SK-N-SH (cell line): ENCODE results near the gene CD248. TPM values are rescaled to one million over a fixed set of nuclear protein-coding genes. Genes with fewer than 3 reads are reported as not detected.

Experiments
- CTCF ChIA-PET: fragments of 300-600, 350-600 bp; formaldehyde crosslinking; extraction: SDS; loops from one replicate; lab custom pipeline; 2021; lab: Yijun Ruan, JAX
- POLR2A ChIA-PET: fragments of 350-600 bp; sonication (Branson Sonifier 250); formaldehyde crosslinking; extraction: SDS; loops from one replicate; lab custom pipeline; 2020; ENCODE audit warnings: antibody characterized with exemption, inconsistent platforms; lab: Yijun Ruan, JAX
- DNase-seq: peaks from one replicate; pipeline ENCODE4 v3.0.0; 2012
- H2AFZ ChIP-seq: fragments of 200-600 bp; sonication (generic); 2 replicates; pipeline ENCODE4 v1.8.1; 2016; ENCODE audit warnings: antibody characterized with exemption, mild to moderate bottlenecking, low read depth
- H3F3A ChIP-seq: fragments of 200-600 bp; sonication (generic); replicated peaks from 2 replicates; pipeline ENCODE3; 2016; ENCODE audit warnings: antibody characterized with exemption, mild to moderate bottlenecking; ENCODE audit not compliant: insufficient read depth
- H3K27ac ChIP-seq, 2 experiments: fragments of 200-500 bp in 1 of 2; fragments of 200-600 bp in 1 of 2; sonication (Bioruptor generic) in 1 of 2; sonication (generic), shearing (Covaris generic) in 1 of 2; 2 replicates each; pipeline versions ENCODE4 v1.5.1 to v1.6.1; 2014 to 2016; ENCODE audit warnings: low read depth in 2 of 2, inconsistent platforms in 1 of 2, low read length in 1 of 2, mild to moderate bottlenecking in 1 of 2, mixed read lengths in 1 of 2
- H3K27me3 ChIP-seq: fragments of 200-600 bp; sonication (generic), shearing (Covaris generic); 2 replicates; pipeline ENCODE4 v1.6.1; 2016; ENCODE audit warnings: mixed run types; ENCODE audit not compliant: insufficient read depth
- H3K36me3 ChIP-seq, 2 experiments: fragments of 200-500 bp in 1 of 2; fragments of 200-600 bp in 1 of 2; sonication (Bioruptor generic) in 1 of 2; sonication (generic) in 1 of 2; replicated peaks in 1 of 2; 2 replicates each; pipeline versions ENCODE3 to v1.5.1; 2014 to 2016; ENCODE audit warnings: low read length in 1 of 2, mild to moderate bottlenecking in 1 of 2; ENCODE audit not compliant: insufficient read depth in 2 of 2, control insufficient read depth in 1 of 2
- H3K4me1 ChIP-seq, 2 experiments: fragments of 200-500 bp in 1 of 2; fragments of 200-600 bp in 1 of 2; sonication (Bioruptor generic) in 1 of 2; sonication (generic), shearing (Covaris generic) in 1 of 2; 2 replicates each; pipeline versions ENCODE4 v1.5.1 to v1.6.1; 2014 to 2016; ENCODE audit warnings: low read depth in 1 of 2, low read length in 1 of 2, mixed run types in 1 of 2; ENCODE audit not compliant: insufficient read depth in 2 of 2, control insufficient read depth in 1 of 2
- H3K4me2 ChIP-seq: fragments of 200-600 bp; sonication (generic), shearing (Covaris generic); 2 replicates; pipeline ENCODE4 v1.6.1; 2017; ENCODE audit warnings: mixed run types
- H3K4me3 ChIP-seq, 2 experiments: fragments of 200-500 bp in 1 of 2; fragments of 200-600 bp in 1 of 2; sonication (Bioruptor generic) in 1 of 2; sonication (generic), shearing (Covaris generic) in 1 of 2; 2 replicates each; pipeline versions ENCODE4 v1.5.1 to v1.8.1; 2014 to 2016; ENCODE audit warnings: low read depth in 2 of 2, inconsistent platforms in 1 of 2, low read length in 1 of 2, mild to moderate bottlenecking in 1 of 2, mixed read lengths in 1 of 2, moderate library complexity in 1 of 2
- H3K79me2 ChIP-seq: fragments of 200-600 bp; sonication (generic); 2 replicates; pipeline ENCODE4 v1.8.1; 2017; ENCODE audit warnings: mild to moderate bottlenecking; ENCODE audit not compliant: insufficient read depth
- H3K9ac ChIP-seq: fragments of 200-600 bp; sonication (generic); 2 replicates; pipeline ENCODE4 v1.6.1; 2017; ENCODE audit warnings: mixed run types
- H3K9me2 ChIP-seq: fragments of 200-600 bp; sonication (generic); 2 replicates; pipeline ENCODE4 v1.6.1; 2017; ENCODE audit warnings: mixed run types
- H3K9me3 ChIP-seq: fragments of 200-600 bp; sonication (generic); 2 replicates; pipeline ENCODE4 v1.6.1; 2017; ENCODE audit warnings: mixed run types, mild to moderate bottlenecking, moderate library complexity
- H4K20me1 ChIP-seq: fragments of 200-600 bp; sonication (generic); 2 replicates; pipeline ENCODE4 v1.6.1; 2017; ENCODE audit warnings: mild to moderate bottlenecking, mixed run types; ENCODE audit not compliant: insufficient read depth
- CTCF ChIP-seq: fragments of 200-600 bp; sonication (generic); IDR thresholded peaks from 2 replicates; pipeline ENCODE4 v1.6.1; 2017; ENCODE audit warnings: antibody characterized with exemption, mild to moderate bottlenecking, moderate library complexity
- ELF1 ChIP-seq: IDR thresholded peaks from 2 replicates; pipeline ENCODE4 v1.4.0; 2012
- FOXM1 ChIP-seq: IDR thresholded peaks from 2 replicates; pipeline ENCODE4 v1.4.0; 2012; ENCODE audit warnings: low read depth, mild to moderate bottlenecking
- GABPA ChIP-seq: IDR thresholded peaks from 2 replicates; pipeline ENCODE4 v1.4.0; 2012; ENCODE audit warnings: low read depth, mild to moderate bottlenecking
- GATA2 ChIP-seq: sonication (generic); formaldehyde crosslinking; IDR thresholded peaks from 2 replicates; pipeline ENCODE4 v1.5.0; 2020; ENCODE audit warnings: mild to moderate bottlenecking, missing genetic modification reagents
- IRF3 ChIP-seq: fragments of 150-350 bp; IDR thresholded peaks from 2 replicates; pipeline ENCODE4 v1.6.1; 2016; ENCODE audit warnings: mild to moderate bottlenecking, low read depth, low read length
- MAX ChIP-seq: IDR thresholded peaks from 2 replicates; pipeline ENCODE4 v1.4.0; 2012; ENCODE audit warnings: low read depth
- MXI1 ChIP-seq: IDR thresholded peaks from 2 replicates; pipeline ENCODE4 v1.6.1; 2012; ENCODE audit warnings: mild to moderate bottlenecking, low read depth, low read length, improper control_type of control experiment
- NFIC ChIP-seq: IDR thresholded peaks from 2 replicates; pipeline ENCODE4 v1.4.0; 2012; ENCODE audit warnings: borderline replicate concordance
- PBX3 ChIP-seq: IDR thresholded peaks from 2 replicates; pipeline ENCODE4; 2012
- POLR2AphosphoS5 ChIP-seq: IDR thresholded peaks from 2 replicates; pipeline ENCODE4 v1.6.1; 2012; ENCODE audit warnings: low read depth, low read length
- RAD21 ChIP-seq: IDR thresholded peaks from 2 replicates; pipeline ENCODE4 v1.6.1; 2012; ENCODE audit warnings: mild to moderate bottlenecking, low read length
- RCOR1 ChIP-seq: fragments of 150-350 bp; IDR thresholded peaks from 2 replicates; pipeline ENCODE4 v1.6.1; 2017; ENCODE audit warnings: antibody characterized with exemption, low read length
- REST ChIP-seq: IDR thresholded peaks from 2 replicates; pipeline ENCODE4 v1.6.1; 2012; ENCODE audit warnings: mild to moderate bottlenecking, low read depth, low read length, moderate library complexity
- RFX5 ChIP-seq: IDR thresholded peaks from 2 replicates; pipeline ENCODE4 v1.6.1; 2012; ENCODE audit warnings: mild to moderate bottlenecking, improper control_type of control experiment, low read length
- SIN3A ChIP-seq: IDR thresholded peaks from 2 replicates; pipeline ENCODE4 v1.6.1; 2012; ENCODE audit warnings: low read depth, mild to moderate bottlenecking, low read length, moderate library complexity, borderline replicate concordance
- SMC3 ChIP-seq: IDR thresholded peaks from 2 replicates; pipeline ENCODE4 v1.6.1; 2012; ENCODE audit warnings: low read depth, low read length, improper control_type of control experiment
- TAF1 ChIP-seq: IDR thresholded peaks from 2 replicates; pipeline ENCODE4 v1.6.1; 2012; ENCODE audit warnings: low read depth, mild to moderate bottlenecking, low read length, moderate library complexity, borderline replicate concordance
- USF1 ChIP-seq: IDR thresholded peaks from 2 replicates; pipeline ENCODE4 v1.4.0; 2012; ENCODE audit warnings: low read depth, borderline replicate concordance
- YY1 ChIP-seq: IDR thresholded peaks from 2 replicates; pipeline ENCODE4 v1.4.0; 2012; ENCODE audit warnings: low read depth, mild to moderate bottlenecking
- ZBTB33 ChIP-seq: IDR thresholded peaks from 2 replicates; pipeline ENCODE4 v1.4.0; 2012; ENCODE audit warnings: low read depth, borderline replicate concordance
- WGBS: methylation state at CpG from one replicate; pipeline ENCODE4 v1.1.6; 2017; ENCODE audit warnings: low lambda C conversion rate; 5-methylcytosine and 5-hydroxymethylcytosine counted together
- polyA plus RNA-seq, 3 experiments: library from polyadenylated mRNA; depleted of rRNA; stranded (reverse); fragments of >200 nt; gene quantifications; 2 replicates each; pipeline ENCODE4 v1.2.3, GENCODE V29; 2012

Gene CD248
- polyA plus RNA-seq, 1 of the 3 experiments (the other 2 are of a cell fraction), result 7.7 TPM

- peak within 1 kb of the TSS; percentile 72 to 85 for H3K27ac ChIP-seq
- DNase-seq, result peak; percentile 93
- H3K4me2 ChIP-seq, result peak within 1 kb of the TSS; percentile 96
- ChIA-PET CTCF (interaction anchor here (0.9 to 6.6 kb wide), 7 partner anchors 10 to 121 kb away, joined by 3 to 62 read pairs (median 16); partner anchors contain the start of gene RIN1), POLR2A (interaction anchor here (0.6 to 3.8 kb wide), 4 partner anchors 9 to 333 kb away, joined by 3 to 19 read pairs (median 3); partner anchors contain the start of gene RBM4B)
- H4K20me1 ChIP-seq, result no peaks in the 10 kb centered on the region
- no peaks in the 10 kb centered on the region for H3K9me2 ChIP-seq
- 5% methylated on average over 8 of the region's 59 CpGs for WGBS
- H3K27me3 ChIP-seq, result no peaks in the 10 kb centered on the region
- H2AFZ ChIP-seq, result peak within 1 kb of the TSS; percentile 94
- H3K9ac ChIP-seq, result peak within 1 kb of the TSS; percentile 91
- peak within 1 kb of the TSS; percentile 95 to 96 for H3K4me3 ChIP-seq
- H3K79me2 ChIP-seq, result peaks cover 27% of the 10 kb centered on the region
- peaks cover 14% of the 10 kb centered on the region for H3F3A ChIP-seq
- H3K36me3 ChIP-seq, result peaks cover 4 to 24% of the 10 kb centered on the region in 2 experiments
- H3K4me1 ChIP-seq, result peaks cover 24 to 37% of the 10 kb centered on the region in 2 experiments; a peak in 3 of 4 replicates
- H3K9me3 ChIP-seq, result no peaks in the 10 kb centered on the region
- TF ChIP-seq RAD21 (no peak), MAX (peak; percentile 49), POLR2AphosphoS5 (peak; percentile 93), SMC3 (no peak), USF1 (no peak), GABPA (peak; percentile 61), YY1 (peak; percentile 49), ELF1 (peak; percentile 99), NFIC (no peak), ZBTB33 (no peak), SIN3A (peak; percentile 97; the same call in 1 of the 2 replicates), TAF1 (peak; percentile 71), RCOR1 (no peak), RFX5 (no peak), FOXM1 (no peak), IRF3 (peak; percentile 21; the same call in 1 of the 2 replicates), CTCF (no peak), PBX3 (peak; percentile 12; the same call in 1 of the 2 replicates), REST (peak; percentile 64; the same call in 1 of the 2 replicates), MXI1 (peak; percentile 85), GATA2 (CRISPR knock-in tag) (no peak)
Measured at GRCh38 chr11:66344550-66345315, 27.9 kb upstream of the CD248 start, which contains the start of gene BRMS1. BRMS1 (minus strand) TSS chr11:66345104; CDS start chr11:66342234, 2,870 bp downstream.
